Right lobe of liver (tissue), 6 donors: Measurements from ENCODE around the gene VEZT. TPM values are rescaled to one million over a fixed set of nuclear protein-coding genes. Genes with fewer than 3 reads are reported as not detected.

Experiments used
- ATAC-seq, 4 donors: fragments of 200-7000 bp; cut with Tn5 transposase; one replicate each; pipeline ENCODE4 v1.9.1; 2020; ENCODE audit warnings: mild to moderate bottlenecking in 4 of 4, moderate library complexity in 4 of 4
- DNase-seq, 3 donors: peaks; one replicate each; pipeline ENCODE4 v3.0.0-alpha.2; 2020
- H3K27ac ChIP-seq, 3 donors: fragments of 200-600 bp; one replicate each; pipeline ENCODE4 v1.8.0; 2022
- H3K27me3 ChIP-seq, 2 donors: fragments of 200-600 bp; one replicate each; pipeline ENCODE4 v1.8.0; 2022
- H3K36me3 ChIP-seq, 4 donors: fragments of 200-600 bp; sonication (generic) in 1 of 4; one replicate each; pipeline versions ENCODE4 v1.5.1 to v1.8.0; 2017 to 2022; ENCODE audit warnings: control low read depth in 1 of 4
- H3K4me1 ChIP-seq, 4 donors: fragments of 200-600 bp; sonication (generic) in 1 of 4; one replicate each; pipeline versions ENCODE4 v1.5.1 to v1.8.0; 2017 to 2022; ENCODE audit warnings: control low read depth in 1 of 4
- H3K4me3 ChIP-seq, 3 donors: fragments of 200-600 bp; one replicate each; pipeline ENCODE4 v1.8.0; 2022
- H3K9me3 ChIP-seq, 4 donors: fragments of 200-600 bp; sonication (generic) in 1 of 4; one replicate each; pipeline versions ENCODE4 v1.5.1 to v1.8.0; 2017 to 2022; ENCODE audit warnings: control low read depth in 1 of 4
- CTCF ChIP-seq, 4 donors: fragments of 200-600 bp in 3 of 4; fragments of 450-650 bp in 1 of 4; IDR thresholded peaks; one replicate each; pipeline versions ENCODE4 v1.5.1 to v1.8.0; 2016 to 2022; ENCODE audit warnings: antibody characterized with exemption in 4 of 4, mild to moderate bottlenecking in 2 of 4
- POLR2A ChIP-seq: fragments of 450-650 bp; IDR thresholded peaks from one replicate; pipeline ENCODE4 v1.6.1; 2017; ENCODE audit warnings: antibody characterized with exemption, mild to moderate bottlenecking
- WGBS: methylation state at CpG from one replicate; pipeline ENCODE4 v1.1.6; 2018; ENCODE audit warnings: low coverage, low lambda C conversion rate; ENCODE audit not compliant: insufficient coverage; ENCODE audit errors: missing lambda C conversion rate; 5-methylcytosine and 5-hydroxymethylcytosine counted together
- intact Hi-C, 2 donors: fragments of 100-400 bp; cut with DNase I; formaldehyde crosslinking; loops; one replicate each; pipeline versions ENCODE4 v1.11.2 to v1.14.1; 2022
- total RNA-seq, 6 experiments: library from RNA; depleted of rRNA in 2 of 6; stranded (reverse); fragments of >200 nt in 2 of 6; fragmentation: NEBNext Ultra II Directional in 3 of 6; extraction: Animal tissue kit (Norgen Biotek cat#: 25700) in 3 of 6; gene quantifications; one replicate each; pipeline versions ENCODE4 v1.1.0 to v1.2.4, GENCODE V29; 2016 to 2023
- donor health status: DM: no; HTN: yes; CAD: no.
- donor health status: DM: no; HTN: no; CAD: no.
- donor health status: DM: no; HTN: no; CAD: no.
- donor health status: DM: no; HTN: yes; CAD: no.
- donor health status: DM: no; HTN: yes; CAD: no.

Gene VEZT
- total RNA-seq, 6 experiments from 2014 or later = 23.5 to 34.2 (median 28.9) TPM

- WGBS = 92% methylated on average over 3 of the region's 8 CpGs
- H3K4me1 ChIP-seq = no peaks in the 10 kb centered on the region
Observed at GRCh38 chr12:95224202-95225170, 6.9 kb downstream of the VEZT start.

GRCh38 chr12:95225645-95226212 lies 8.1 kb downstream of the VEZT start:
- TF ChIP-seq CTCF (IDR thresholded peaks at IDR 0.05) (no peak), POLR2A (no peak)
- no peak overlapping the region for H3K27ac ChIP-seq
- intact Hi-C loops = no loop called here
- ATAC-seq = no peak
- WGBS = 100% methylated on average over 1 of the region's 1 CpG
- no peaks in the 10 kb centered on the region for H3K36me3 ChIP-seq
- H3K9me3 ChIP-seq = no peaks in the 10 kb centered on the region
- DNase-seq = no peak
- H3K27me3 ChIP-seq = no peaks in the 10 kb centered on the region
- no peak overlapping the region for H3K4me3 ChIP-seq
- peaks cover 0 to 8% (median 0%) of the 10 kb centered on the region in 4 donors for H3K4me1 ChIP-seq

More at GRCh38 chr12:95224202-95225170, 6.9 kb downstream of the VEZT start:
- intact Hi-C loops = no loop called here
- no peak for TF ChIP-seq POLR2A
- TF ChIP-seq CTCF (IDR thresholded peaks at IDR 0.05) = no peak
- ATAC-seq = no peak
- H3K27ac ChIP-seq = no peak overlapping the region
- no peak overlapping the region for H3K4me3 ChIP-seq
- H3K36me3 ChIP-seq = no peaks in the 10 kb centered on the region
- no peak for DNase-seq
- H3K27me3 ChIP-seq = no peaks in the 10 kb centered on the region
- no peaks in the 10 kb centered on the region for H3K9me3 ChIP-seq

GRCh38 chr12:95227818-95228356 lies 10.3 kb downstream of the VEZT start:
- peaks cover 0 to 9% (median 0%) of the 10 kb centered on the region in 4 donors for H3K4me1 ChIP-seq
- H3K27ac ChIP-seq = no peak overlapping the region
- no peak for ATAC-seq
- no peaks in the 10 kb centered on the region for H3K9me3 ChIP-seq
- TF ChIP-seq CTCF (IDR thresholded peaks at IDR 0.05) (no peak), POLR2A (no peak)
- intact Hi-C loops = no loop called here
- H3K4me3 ChIP-seq = no peak overlapping the region
- no peaks in the 10 kb centered on the region for H3K27me3 ChIP-seq
- no peak for DNase-seq
- H3K36me3 ChIP-seq = no peaks in the 10 kb centered on the region
- 61% methylated on average over 3 of the region's 3 CpGs for WGBS

- H3K27me3 ChIP-seq = no peaks in the 10 kb centered on the region
- TF ChIP-seq POLR2A = no peak
- no peak for TF ChIP-seq CTCF (IDR thresholded peaks at IDR 0.05)
- no peak overlapping the region for H3K27ac ChIP-seq
- H3K4me1 ChIP-seq = peaks cover 0 to 9% (median 0%) of the 10 kb centered on the region in 4 donors
- no peak for DNase-seq
- no peaks in the 10 kb centered on the region for H3K36me3 ChIP-seq
- WGBS = 92% methylated on average over 2 of the region's 2 CpGs
- no peak for ATAC-seq
- intact Hi-C loops = no loop called here
- H3K9me3 ChIP-seq = no peaks in the 10 kb centered on the region
- no peak overlapping the region for H3K4me3 ChIP-seq
Observed at GRCh38 chr12:95228617-95229016, 11.0 kb downstream of the VEZT start.
